KOPT-K1 (cell line): ENCODE results near the gene ABHD6.
"Not testable (repeated sequence)": the region's sequence is repeated elsewhere in the genome, so short reads cannot be mapped to it uniquely, and the experiment has no call there.

Experiments
- H3K27ac ChIP-seq: fragments of 200-600 bp; sonication (generic); 2 replicates; pipeline ENCODE4 v1.5.1; 2016; ENCODE audit warnings: antibody characterized with exemption, mild to moderate bottlenecking, low read depth, low read length; ENCODE audit not compliant: poor library complexity, severe bottlenecking
- H3K36me3 ChIP-seq: fragments of 200-600 bp; sonication (generic); 2 replicates; pipeline ENCODE4 v1.5.1; 2017; ENCODE audit warnings: antibody characterized with exemption, mild to moderate bottlenecking, low read length, moderate library complexity; ENCODE audit not compliant: insufficient read depth
- H3K9me3 ChIP-seq: fragments of 200-600 bp; sonication (generic); 2 replicates; pipeline ENCODE4 v1.5.1; 2017; ENCODE audit warnings: antibody characterized with exemption, low read length, mild to moderate bottlenecking; ENCODE audit not compliant: insufficient read depth, poor library complexity, severe bottlenecking

Gene ABHD6

DNA sequence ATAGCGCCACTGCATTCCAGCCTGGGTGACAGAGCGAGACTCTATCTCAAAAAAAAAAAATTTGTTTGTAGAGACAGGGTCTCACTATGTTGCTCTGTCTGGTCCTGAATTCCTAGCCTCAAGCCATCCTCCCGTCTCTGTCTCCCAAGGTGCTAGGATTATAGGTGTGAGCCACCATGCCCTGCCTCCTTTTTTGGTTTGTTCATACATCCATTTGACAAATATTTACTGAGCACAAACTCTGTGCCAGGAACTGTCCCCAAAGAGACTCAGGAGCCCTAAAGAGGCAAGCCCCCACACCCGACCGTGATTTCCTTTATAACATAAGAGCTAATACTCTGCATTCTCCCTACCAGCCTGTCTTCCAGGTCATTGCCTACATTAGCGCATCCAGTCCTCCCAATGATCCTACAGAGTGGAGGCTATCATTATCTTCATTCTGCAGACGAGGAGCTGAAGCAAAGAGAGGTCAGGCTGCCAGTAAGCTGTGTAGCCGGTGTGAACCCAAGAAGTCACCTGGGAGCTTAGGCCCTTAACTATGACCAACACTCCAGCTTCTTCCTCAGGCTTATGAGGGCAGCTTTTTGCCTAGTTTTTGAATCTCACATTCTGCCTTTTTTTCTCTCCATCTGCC is 88.8 kb downstream of the ABHD6 start:
- peaks cover 9% of the 10 kb centered on the region for H3K36me3 ChIP-seq
- H3K9me3 ChIP-seq, result no peaks in the 10 kb centered on the region
- H3K27ac ChIP-seq, result no peak overlapping the region

DNA sequence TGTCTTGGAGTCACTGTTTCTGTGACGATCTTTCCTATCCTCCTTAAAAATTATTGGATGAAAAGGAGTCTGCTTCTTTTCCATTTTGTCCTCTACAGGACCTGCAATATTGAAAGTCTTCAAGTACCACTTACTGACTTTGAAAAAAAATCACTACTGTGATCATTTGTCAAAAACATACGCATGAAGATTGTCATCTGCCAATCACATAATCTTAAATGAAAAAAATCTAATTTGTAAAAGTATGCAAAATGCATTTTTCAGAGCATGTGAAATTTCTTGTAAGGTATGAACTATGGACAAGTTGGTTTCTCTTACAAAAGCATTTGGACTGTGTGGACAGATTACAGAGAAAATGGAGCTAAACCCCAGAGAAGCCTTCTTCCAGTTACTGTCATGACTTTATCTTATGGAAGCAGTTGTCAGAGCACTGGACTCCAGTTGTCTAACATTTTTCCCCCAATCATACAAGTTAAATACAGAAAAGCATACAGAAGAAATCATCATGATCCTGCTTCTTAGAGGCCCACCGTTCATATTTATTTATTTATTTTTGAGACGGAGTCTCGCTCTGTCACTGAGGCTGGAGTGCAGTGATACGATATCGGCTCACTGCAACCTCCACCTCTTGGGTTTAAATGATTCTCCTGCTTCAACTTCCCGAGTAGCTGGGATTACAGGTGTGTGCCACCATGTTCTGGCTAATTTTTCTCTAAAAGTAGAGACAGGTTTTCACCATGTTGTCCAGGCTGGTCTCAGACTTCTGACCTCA is 91.7 kb downstream of the ABHD6 start:
- H3K9me3 ChIP-seq, result no peaks in the 10 kb centered on the region
- no peak overlapping the region for H3K27ac ChIP-seq
- H3K36me3 ChIP-seq, result no peaks in the 10 kb centered on the region

DNA sequence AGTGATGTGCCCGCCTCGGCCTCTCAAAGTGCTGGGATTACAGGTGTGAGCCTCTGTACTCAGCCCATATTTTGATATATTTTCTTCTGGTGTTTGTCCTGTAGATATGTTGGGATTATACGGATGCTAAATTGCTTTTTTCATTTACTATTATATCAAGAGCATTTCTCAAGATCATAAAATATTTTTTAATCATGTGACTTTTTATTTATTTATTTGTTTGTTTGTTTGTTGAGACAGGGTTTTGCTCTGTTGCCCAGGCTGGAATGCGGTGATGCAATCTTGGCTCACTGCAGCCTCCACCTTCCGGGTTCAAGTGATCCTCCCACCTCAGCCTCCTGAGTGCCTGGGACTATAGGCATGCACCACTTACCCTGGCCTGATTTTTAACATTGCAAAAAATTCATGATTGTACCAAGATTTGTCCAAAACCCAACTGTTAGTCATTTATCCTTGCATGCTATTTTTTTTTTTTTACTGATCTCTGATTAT is 92.4 kb downstream of the ABHD6 start:
- Histone ChIP-seq H3K27ac (no peak overlapping the region), H3K36me3 (no peaks in the 10 kb centered on the region), H3K9me3 (no peaks in the 10 kb centered on the region)

DNA sequence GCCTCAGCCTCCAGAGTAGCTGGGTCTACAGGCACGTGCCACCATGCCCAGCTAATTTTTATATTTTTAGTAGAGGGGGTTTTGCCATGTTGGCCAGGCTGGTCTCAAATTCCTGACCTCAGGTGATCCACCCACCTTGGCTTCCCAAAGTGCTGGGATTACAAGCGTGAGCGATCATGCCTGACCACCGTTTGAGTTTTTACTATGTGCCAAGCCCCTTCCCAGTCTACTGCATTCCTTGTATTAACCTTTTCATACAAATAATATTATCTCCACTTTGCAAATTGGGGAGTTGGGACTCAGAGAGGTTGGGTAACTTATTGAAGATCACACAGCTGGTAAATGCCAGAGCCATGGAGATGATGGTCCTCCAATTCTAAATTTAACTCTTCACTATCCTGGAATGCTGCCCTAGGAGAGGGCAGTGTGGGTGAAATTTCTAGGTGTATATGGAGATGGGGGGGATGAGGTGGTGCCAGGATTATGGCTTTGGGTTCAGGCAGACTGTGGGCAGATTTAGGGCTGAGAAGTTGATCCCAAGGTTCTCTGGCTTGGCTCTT is 94.1 kb downstream of the ABHD6 start:
- H3K27ac ChIP-seq, result peak overlapping the region; percentile 86
- no peaks in the 10 kb centered on the region for H3K9me3 ChIP-seq
- H3K36me3 ChIP-seq, result peaks cover 8% of the 10 kb centered on the region

DNA sequence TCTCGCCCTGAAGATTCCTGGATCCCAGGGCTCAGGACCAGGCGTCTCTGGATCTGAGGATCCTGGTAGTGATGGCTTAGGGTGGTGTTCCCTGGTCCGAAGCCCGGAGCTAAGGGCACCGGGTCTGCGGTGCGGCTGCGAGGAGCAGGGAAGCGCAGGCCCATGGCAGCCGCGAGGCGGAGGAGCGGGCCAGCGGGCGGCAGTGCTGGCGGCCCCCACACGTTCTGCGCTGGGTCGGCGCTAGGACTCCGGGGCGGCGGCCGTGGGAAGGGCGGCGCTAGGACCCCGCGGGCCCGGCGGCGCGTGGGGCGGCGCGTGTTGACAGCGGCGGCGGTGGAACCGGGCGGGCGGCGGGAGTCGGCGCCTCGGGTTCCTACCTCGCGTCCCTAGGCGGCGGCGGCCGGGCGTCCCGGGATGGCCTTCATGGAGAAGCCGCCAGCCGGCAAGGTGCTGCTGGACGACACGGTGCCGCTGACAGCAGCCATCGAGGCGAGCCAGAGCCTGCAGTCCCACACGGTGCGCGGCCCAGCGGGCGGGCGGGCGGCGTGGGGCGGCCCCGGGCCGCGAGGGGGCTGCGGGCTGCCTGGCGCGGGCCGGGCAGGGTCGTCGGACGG is 95.1 kb downstream of the ABHD6 start, which contains the start of gene PXK:
Gene PXK, plus strand, starts transcription at position 318 of the 614 bp plus-strand sequence. Its CDS starts 97 bp downstream, at position 415.
- peaks cover 18% of the 10 kb centered on the region for H3K36me3 ChIP-seq
- H3K27ac ChIP-seq, result peak within 1 kb of the TSS; percentile 86
- H3K9me3 ChIP-seq, result no peaks in the 10 kb centered on the region

DNA sequence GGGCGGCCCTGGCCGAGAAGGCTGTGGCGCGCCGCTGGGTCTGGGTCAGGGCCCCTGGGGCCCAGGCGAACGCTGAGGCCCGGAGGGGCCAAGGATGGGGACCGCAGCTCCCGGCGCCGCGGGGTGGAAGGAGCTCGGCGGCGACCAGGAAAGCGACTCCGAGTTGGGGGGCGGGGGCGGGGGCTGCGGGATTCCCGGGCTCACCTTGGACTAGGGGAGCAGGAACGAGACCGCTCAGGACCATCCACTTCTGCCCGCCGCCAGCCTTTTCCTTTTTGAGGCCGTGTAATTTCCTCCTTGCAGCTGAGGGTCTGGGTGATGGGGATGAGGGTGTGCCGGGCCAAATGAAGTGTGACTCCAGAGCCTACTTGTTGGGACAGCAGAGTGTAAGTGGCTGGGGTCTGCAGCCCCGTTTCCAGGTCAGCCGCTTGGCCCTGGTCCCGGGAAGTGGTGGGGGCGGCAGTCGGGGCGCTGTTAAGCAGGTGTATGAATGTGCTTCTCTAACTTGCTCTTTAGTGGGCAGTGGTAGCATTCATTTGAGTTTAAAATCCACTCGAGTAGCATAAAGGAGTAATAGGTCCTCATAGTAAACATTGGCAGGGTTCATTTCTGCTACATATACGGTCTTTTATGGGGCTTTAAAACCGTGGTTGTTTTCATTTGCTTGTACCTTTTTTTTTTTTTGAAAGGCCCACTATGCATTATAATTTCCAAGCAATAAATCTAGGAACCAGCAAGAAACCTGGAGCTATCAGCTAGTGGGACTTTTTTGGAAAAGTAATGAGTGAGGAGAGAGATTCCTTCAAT is 95.8 kb downstream of the ABHD6 start:
- Histone ChIP-seq H3K36me3 (peaks cover 23% of the 10 kb centered on the region), H3K9me3 (no peaks in the 10 kb centered on the region), H3K27ac (peak overlapping the region; percentile 86)

DNA sequence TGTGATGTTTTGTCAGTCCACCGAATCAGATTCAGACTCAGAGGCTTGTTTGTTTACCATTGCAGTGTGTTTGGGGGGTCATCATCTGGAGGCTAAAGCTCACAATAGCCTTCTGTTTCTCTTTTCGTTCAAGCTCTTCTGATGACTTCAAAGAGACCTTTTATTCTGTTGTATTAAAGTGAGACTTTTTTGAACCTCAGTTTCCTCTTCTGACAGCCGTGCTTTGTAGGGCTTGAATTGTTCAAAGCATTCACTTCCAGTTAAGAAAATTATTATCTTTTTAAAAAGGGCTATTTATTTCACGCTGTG is 96.4 kb downstream of the ABHD6 start:
- Histone ChIP-seq H3K36me3 (peaks cover 29% of the 10 kb centered on the region), H3K9me3 (no peaks in the 10 kb centered on the region), H3K27ac (peak overlapping the region; percentile 86)

DNA sequence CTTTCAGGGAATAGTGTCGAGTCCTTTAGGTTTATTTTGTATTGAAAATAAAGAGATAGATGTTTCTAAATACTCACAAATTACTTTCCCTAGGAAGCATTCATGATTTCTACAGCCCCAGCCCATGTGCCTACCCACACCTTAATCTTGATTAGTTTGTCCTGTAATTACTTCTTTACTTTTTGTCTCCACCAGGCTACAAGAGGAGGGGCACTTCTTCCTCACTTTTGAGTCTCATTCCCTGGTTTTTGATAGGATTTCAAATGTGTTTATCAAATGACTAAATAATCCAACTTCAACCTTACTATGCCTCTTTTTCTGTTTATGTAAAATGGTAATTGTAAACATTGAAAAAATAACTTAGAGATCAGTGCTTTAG is 96.9 kb downstream of the ABHD6 start:
- peak overlapping the region; percentile 86 for H3K27ac ChIP-seq
- H3K36me3 ChIP-seq, result peaks cover 34% of the 10 kb centered on the region

DNA sequence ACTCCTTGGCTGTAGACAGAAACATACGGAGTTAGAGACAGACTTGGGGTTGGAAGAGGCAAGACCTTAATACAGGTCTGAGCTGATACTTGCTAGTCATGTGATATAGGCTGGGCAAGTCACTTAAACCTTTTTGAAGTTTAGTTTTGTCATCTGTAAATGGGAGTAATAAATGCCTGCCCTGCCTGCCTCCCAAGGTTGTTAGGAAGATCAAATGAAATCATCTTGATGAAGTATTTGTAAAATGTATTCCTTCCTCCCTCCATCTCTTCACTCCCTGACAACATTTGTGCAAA is 98.0 kb downstream of the ABHD6 start:
- Histone ChIP-seq H3K36me3 (peaks cover 44% of the 10 kb centered on the region), H3K9me3 (no peaks in the 10 kb centered on the region), H3K27ac (peak overlapping the region; percentile 86)

More for the DNA sequence above, 96.9 kb downstream of the ABHD6 start:
- no peaks in the 10 kb centered on the region for H3K9me3 ChIP-seq

DNA sequence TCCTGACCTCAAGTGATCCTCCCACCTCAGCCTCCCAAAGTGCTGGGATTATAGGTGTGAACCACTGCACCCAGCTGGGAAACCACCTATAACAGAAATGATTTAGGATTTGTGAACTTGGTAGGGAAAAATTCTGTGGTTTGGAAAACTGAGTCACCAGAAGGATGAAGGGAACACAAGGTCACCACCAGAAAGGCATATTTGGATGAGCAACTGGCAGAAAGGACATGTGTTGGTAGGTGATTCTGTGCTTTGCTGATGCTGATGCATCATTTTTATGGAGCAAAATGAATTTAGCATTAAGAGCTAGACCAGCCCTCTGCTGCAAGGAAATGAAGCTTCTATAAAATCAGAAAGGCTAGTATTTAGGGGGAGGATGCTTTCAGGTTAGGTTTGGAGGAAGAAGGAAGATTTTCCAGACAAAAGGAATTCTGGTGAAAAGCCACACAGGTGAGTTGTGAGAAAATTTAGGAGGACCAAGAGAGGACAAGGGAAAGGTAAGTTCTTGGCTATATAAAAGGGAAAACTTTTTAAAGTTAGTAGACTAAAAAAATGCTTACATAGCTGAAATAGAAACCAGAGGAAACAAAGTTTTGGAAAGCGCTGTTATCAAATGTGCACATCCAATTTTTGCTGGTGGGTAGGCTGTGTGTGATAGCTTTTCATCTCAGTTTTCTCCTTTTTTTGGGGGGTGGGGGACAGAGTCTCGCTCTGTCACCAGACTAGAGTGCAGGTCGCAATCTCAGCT is 98.7 kb downstream of the ABHD6 start:
- H3K36me3 ChIP-seq, result peaks cover 51% of the 10 kb centered on the region
- no peaks in the 10 kb centered on the region for H3K9me3 ChIP-seq
- peak overlapping the region; percentile 37 for H3K27ac ChIP-seq

DNA sequence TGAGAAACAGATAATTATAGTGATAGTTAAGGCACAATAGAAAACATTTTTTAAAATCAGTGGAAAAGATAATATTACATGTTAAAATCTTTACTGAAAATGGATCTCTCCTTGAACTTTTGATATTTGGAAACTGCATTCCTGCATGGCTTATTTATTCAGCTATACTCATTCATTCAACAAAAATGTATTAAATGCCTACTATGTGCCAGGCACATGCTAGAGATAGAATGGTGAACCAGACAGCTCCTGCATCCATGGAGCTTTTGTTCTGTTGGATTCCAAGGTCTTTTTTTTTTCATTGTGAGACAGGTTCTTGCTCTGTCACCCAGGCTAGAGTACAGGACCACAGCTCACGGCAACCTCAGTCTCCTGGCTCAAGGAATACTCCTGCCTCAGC is 99.6 kb downstream of the ABHD6 start:
- H3K9me3 ChIP-seq, result no peaks in the 10 kb centered on the region
- peaks cover 60% of the 10 kb centered on the region for H3K36me3 ChIP-seq
- no peak overlapping the region for H3K27ac ChIP-seq

DNA sequence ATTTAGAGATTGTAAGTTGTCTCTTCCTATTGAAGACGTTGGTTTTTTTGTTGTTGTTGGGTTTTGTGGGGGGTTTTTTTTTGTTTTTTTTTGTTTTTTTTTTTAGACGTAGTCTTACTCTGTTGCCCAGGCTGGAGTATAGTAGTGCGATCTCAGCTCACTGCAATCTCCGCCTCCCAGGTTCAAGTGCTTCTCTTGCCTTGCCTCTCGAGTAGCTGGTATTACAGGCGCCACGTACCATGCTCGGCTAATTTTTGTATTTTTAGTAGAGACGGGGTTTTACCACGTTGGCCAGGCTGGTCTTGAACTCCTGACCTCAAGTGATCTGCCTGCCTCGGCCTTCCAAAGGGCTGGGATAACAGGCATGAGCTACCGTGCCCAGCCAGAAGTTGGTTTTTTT is 101.6 kb downstream of the ABHD6 start:
- peaks cover 77% of the 10 kb centered on the region for H3K36me3 ChIP-seq
- not testable (repeated sequence) for H3K27ac ChIP-seq, H3K9me3 ChIP-seq

DNA sequence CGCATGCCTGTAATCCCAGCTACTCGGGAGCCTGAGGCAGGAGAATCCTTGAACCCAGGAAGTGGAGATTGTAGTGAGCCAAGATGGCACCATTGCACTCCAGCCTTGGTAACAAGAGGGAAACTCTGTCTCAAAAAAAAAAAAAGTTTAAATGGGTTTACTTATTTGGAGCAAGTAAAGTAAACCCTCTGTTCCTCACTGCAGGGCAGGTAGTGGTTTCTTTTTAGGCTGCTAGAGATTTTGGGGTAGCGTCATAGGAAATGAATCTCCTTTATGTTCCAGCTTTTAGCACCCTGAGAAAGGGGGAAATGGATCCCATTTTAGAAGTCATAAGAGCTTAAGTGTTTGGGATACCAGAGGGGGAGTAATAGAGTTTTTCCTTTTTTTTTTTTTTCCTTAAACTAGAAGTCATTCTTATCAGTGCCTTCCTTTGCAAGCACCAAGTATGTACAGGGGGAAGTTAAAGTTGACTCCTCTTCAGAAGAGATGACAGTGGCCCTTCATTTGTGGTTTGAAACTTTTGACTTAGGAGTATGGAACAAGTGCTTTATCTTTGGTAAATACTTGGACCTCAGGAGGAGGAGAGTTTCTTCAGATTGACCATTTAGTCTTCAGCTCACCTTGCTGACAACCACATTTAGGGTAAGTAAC is 103.1 kb downstream of the ABHD6 start:
- H3K27ac ChIP-seq, result peak overlapping the region; percentile 62
- H3K9me3 ChIP-seq, result no peaks in the 10 kb centered on the region

DNA sequence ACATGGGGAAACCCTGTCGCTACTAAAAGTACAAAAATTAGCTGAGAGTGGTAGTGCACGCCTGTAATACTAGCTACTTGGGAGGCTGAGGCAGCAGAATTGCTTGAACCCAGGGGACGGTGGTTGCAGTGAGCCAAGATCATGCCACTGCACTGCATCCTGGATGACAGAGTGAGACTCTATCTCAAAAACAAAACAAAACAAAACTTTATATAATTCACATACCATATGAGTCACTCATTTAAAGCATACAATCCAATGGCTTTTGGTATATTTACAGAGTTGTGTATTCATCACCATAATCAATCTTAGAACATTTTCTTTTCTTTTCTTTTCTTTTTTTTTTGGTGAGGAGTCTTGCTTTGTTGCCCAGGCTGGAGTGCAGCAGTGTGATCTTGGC is 103.8 kb downstream of the ABHD6 start:
- Histone ChIP-seq H3K9me3 (no peaks in the 10 kb centered on the region), H3K36me3 (peaks cover 73% of the 10 kb centered on the region), H3K27ac (peak overlapping the region; percentile 62)

More for the DNA sequence above, 103.1 kb downstream of the ABHD6 start:
- H3K36me3 ChIP-seq, result peaks cover 77% of the 10 kb centered on the region
